ENCODE measurements around the gene CST9L. TPM values are rescaled to one million over a fixed set of nuclear protein-coding genes. Genes with fewer than 3 reads are reported as not detected.

Gene CST9L
- total RNA-seq, 2 experiments from 2014 or later: not detected

DNA sequence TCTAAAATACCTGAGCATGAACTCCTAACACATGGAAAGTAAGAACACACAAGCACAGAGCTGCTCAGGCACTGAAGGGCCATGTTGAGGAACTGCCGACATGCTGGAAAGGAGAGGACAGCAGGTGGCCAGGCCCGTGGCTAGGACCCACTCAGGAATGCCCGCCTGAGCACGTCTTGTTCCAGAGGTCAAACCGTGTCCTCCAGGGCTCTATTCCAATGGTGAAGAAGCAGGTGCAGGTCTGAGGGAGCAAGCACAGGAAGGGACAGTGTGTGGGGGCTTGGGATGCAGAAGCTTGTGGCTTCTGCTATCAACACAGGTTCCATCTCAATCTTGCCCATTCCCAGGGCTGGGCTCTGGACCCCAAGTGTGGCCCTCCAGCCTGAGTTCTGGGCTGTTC is 20.7 kb downstream of the CST9L start:
- H3K27me3 Mint-ChIP-seq: no peaks in the 10 kb centered on the region
- H3K9me3 Mint-ChIP-seq: no peaks in the 10 kb centered on the region
- no peaks in the 10 kb centered on the region for H3K36me3 Mint-ChIP-seq
- H3K4me1 Mint-ChIP-seq: no peaks in the 10 kb centered on the region
- ATAC-seq (ENCODE audit: low read depth) (no peak), DNase-seq (no peak)
- no peak overlapping the region for H3K27ac Mint-ChIP-seq
- POLR2A ChIA-PET: no interaction called here
- H3K4me3 Mint-ChIP-seq: no peak overlapping the region

DNA sequence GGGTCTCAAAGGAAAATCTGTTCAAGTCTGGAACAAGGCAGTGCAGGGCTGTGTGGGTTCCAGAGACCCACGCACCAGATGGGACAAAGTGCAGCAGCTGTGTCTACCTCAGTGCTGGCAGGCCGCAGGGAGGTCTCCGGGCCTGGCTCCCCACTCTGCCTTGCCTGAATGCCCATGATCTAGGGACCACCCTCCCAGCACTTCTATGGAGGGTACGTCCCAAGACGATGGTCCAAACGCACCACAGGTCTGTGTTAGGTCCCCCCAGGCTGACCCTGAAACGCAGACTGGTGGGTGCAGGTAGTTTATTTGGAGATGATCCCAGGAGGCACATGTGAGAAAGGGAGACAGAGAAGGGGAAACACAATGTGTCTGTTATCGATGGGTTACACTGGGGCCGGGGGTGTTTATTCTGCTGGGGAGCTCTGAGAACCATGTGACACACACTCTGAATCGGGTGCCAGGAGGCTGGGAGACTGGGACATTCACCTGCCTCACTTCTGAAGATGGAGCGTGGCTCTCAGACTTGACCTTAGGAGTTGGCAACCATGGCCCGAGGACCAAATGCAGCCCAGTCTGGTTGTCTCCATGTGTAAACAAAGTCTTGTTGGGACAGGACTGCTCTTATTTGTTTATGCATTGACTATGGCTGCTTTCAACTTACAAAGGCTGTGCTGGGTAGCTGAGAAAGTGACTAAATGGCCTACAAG is 21.7 kb downstream of the CST9L start:
- no peak overlapping the region for H3K4me3 Mint-ChIP-seq
- H3K27ac Mint-ChIP-seq: no peak overlapping the region
- no peak for DNase-seq
- no peaks in the 10 kb centered on the region for H3K27me3 Mint-ChIP-seq
- H3K36me3 Mint-ChIP-seq: no peaks in the 10 kb centered on the region
- no peak for ATAC-seq (ENCODE audit: low read depth)
- H3K4me1 Mint-ChIP-seq: no peaks in the 10 kb centered on the region
- H3K9me3 Mint-ChIP-seq: no peaks in the 10 kb centered on the region
- POLR2A ChIA-PET: no interaction called here

DNA sequence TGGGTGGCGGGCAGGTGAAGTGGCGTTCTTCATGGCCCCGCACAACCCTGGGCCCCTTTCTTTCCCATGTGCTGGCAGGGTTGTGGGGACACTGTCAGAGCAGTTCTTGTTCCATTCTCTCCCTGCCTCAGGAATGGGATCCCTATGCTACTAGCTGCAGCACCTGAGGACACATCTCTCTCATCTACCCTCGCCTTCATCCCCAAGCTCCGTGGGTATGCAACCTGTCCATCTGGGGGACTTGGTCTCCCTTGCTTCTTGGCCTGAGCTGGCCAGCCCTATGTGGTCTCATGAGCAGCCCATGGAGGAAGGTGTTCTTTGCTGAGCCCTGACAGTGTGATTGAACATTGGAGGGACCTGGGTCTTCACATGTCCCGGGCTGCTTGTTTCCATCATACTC is 24.2 kb downstream of the CST9L start:
- no peak for DNase-seq
- H3K36me3 Mint-ChIP-seq: no peaks in the 10 kb centered on the region
- ATAC-seq (ENCODE audit: low read depth): no peak
- H3K27me3 Mint-ChIP-seq: peaks cover 5% of the 10 kb centered on the region
- H3K4me1 Mint-ChIP-seq: no peaks in the 10 kb centered on the region
- no peak overlapping the region for H3K4me3 Mint-ChIP-seq
- H3K9me3 Mint-ChIP-seq: no peaks in the 10 kb centered on the region
- no peak overlapping the region for H3K27ac Mint-ChIP-seq
- POLR2A ChIA-PET: no interaction called here

DNA sequence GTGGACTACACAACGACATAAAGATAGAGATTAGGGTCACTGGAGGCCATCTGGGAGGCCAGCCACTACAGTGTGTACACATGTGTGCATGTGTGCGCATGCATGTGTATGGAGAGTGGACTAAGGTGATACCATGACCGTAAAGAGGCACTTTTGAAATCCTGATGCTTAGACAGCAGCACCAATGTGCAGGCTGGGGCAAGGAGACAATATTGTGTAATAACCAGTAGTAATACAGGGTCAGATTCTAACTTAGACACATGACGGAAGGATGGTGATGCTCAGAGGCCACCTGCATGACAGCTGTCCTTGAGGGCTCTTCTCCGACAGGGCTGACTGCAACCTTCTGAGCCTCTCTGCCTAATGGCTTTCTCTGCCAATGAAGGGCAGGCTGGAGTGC is 25.5 kb downstream of the CST9L start:
- POLR2A ChIA-PET: no interaction called here
- H3K4me1 Mint-ChIP-seq: no peaks in the 10 kb centered on the region
- no peak overlapping the region for H3K4me3 Mint-ChIP-seq
- no peak for ATAC-seq (ENCODE audit: low read depth)
- H3K27me3 Mint-ChIP-seq: peaks cover 5% of the 10 kb centered on the region
- no peaks in the 10 kb centered on the region for H3K36me3 Mint-ChIP-seq
- DNase-seq: no peak
- no peak overlapping the region for H3K27ac Mint-ChIP-seq
- H3K9me3 Mint-ChIP-seq: no peaks in the 10 kb centered on the region

GRCh38 chr20:23541776-23542175 is 26.5 kb downstream of the CST9L start:
- no peaks in the 10 kb centered on the region for H3K4me1 Mint-ChIP-seq
- no peaks in the 10 kb centered on the region for H3K36me3 Mint-ChIP-seq
- no peak for DNase-seq
- peaks cover 5% of the 10 kb centered on the region for H3K27me3 Mint-ChIP-seq
- H3K27ac Mint-ChIP-seq: no peak overlapping the region
- H3K9me3 Mint-ChIP-seq: no peaks in the 10 kb centered on the region
- POLR2A ChIA-PET: no interaction called here
- no peak for ATAC-seq (ENCODE audit: low read depth)
- H3K4me3 Mint-ChIP-seq: no peak overlapping the region

DNA sequence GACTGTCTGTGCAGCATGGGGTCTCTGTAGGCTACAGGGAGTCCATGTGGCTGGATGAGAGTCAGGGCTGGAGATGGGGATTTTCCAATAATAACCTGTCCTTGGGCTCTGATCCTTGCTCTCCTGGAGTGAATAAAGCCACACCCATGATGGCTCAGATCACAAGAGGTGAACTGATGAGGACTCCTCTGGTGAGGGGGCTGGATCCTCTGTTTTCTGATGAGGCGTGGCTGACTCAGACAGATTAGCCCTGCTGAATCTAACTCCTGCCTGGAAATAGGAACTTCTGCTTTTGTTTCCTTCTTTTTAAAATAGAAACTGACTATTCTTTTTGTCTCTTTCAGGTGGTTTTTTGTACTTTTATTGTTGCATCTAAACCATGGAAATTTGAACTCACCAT is 27.0 kb downstream of the CST9L start:
- Mint-ChIP-seq H3K36me3 (no peaks in the 10 kb centered on the region), H3K4me1 (no peaks in the 10 kb centered on the region), H3K9me3 (no peaks in the 10 kb centered on the region), H3K4me3 (no peak overlapping the region), H3K27ac (no peak overlapping the region), H3K27me3 (peaks cover 5% of the 10 kb centered on the region)
- DNase-seq (no peak), ATAC-seq (ENCODE audit: low read depth) (no peak)
- POLR2A ChIA-PET: no interaction called here

DNA sequence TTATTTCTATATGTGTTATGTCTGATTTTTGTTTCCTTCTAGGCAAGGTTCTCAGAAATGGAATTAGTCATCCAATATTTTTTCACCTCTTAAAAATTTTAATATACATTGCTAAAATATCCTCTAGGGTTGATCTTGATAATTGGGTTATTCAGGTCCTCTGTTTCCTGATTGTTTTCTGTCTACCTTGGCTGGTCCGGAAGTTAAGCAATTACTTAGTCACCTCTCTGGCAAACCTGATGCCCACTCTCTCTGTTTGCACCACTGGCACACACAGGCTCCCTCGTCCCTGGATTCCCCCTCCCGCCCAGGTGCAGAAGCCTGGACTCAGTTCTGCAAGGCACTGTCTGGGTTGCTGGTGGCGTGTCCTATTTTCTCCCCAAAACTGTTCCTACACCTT is 27.7 kb downstream of the CST9L start:
- Mint-ChIP-seq H3K27me3 (peaks cover 5% of the 10 kb centered on the region), H3K27ac (no peak overlapping the region), H3K36me3 (no peaks in the 10 kb centered on the region), H3K4me1 (no peaks in the 10 kb centered on the region), H3K9me3 (no peaks in the 10 kb centered on the region), H3K4me3 (no peak overlapping the region)
- DNase-seq (no peak), ATAC-seq (ENCODE audit: low read depth) (no peak)
- POLR2A ChIA-PET: no interaction called here

GRCh38 chr20:23537030-23537429 is 31.3 kb downstream of the CST9L start:
- no peak overlapping the region for H3K27ac Mint-ChIP-seq
- POLR2A ChIA-PET: no interaction called here
- ATAC-seq (ENCODE audit: low read depth): no peak
- H3K4me3 Mint-ChIP-seq: no peak overlapping the region
- peaks cover 5% of the 10 kb centered on the region for H3K27me3 Mint-ChIP-seq
- H3K36me3 Mint-ChIP-seq: no peaks in the 10 kb centered on the region
- no peaks in the 10 kb centered on the region for H3K4me1 Mint-ChIP-seq
- no peaks in the 10 kb centered on the region for H3K9me3 Mint-ChIP-seq
- no peak for DNase-seq

DNA sequence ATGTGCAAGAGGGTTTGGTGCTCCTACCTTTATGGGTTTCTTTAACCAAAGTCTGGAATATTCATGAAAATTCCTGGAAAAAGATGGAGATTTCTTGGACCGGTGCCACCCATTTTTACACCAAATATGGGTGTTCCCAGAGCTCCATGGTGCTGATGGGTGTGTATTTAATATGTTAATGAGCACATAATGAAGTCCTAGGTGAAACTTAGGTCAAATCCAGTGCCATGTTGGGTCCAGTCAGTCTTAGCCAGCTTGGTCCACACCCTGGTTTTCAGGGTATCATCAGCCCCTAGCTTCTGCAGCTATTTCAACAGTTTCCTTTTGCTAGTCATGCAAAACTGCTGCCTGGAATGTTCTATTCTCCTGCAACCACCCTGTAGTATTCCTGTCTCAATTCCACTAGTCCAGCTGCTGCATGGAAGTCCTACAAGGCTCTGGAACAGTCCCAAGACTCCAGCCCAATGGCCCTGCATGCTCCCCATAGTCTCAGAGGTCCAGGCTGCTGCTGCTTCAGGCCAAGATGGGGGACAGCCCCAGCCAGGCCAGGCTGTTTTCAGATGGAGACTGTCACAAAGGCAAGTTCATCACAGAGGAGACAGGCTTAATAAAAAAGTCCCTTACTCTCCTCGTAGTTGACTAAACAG is 31.8 kb downstream of the CST9L start:
- H3K27me3 Mint-ChIP-seq: peaks cover 5% of the 10 kb centered on the region
- H3K27ac Mint-ChIP-seq: no peak overlapping the region
- no peaks in the 10 kb centered on the region for H3K9me3 Mint-ChIP-seq
- H3K4me3 Mint-ChIP-seq: no peak overlapping the region
- H3K4me1 Mint-ChIP-seq: no peaks in the 10 kb centered on the region
- POLR2A ChIA-PET: no interaction called here
- DNase-seq (no peak), ATAC-seq (ENCODE audit: low read depth) (no peak)
- H3K36me3 Mint-ChIP-seq: no peaks in the 10 kb centered on the region

DNA sequence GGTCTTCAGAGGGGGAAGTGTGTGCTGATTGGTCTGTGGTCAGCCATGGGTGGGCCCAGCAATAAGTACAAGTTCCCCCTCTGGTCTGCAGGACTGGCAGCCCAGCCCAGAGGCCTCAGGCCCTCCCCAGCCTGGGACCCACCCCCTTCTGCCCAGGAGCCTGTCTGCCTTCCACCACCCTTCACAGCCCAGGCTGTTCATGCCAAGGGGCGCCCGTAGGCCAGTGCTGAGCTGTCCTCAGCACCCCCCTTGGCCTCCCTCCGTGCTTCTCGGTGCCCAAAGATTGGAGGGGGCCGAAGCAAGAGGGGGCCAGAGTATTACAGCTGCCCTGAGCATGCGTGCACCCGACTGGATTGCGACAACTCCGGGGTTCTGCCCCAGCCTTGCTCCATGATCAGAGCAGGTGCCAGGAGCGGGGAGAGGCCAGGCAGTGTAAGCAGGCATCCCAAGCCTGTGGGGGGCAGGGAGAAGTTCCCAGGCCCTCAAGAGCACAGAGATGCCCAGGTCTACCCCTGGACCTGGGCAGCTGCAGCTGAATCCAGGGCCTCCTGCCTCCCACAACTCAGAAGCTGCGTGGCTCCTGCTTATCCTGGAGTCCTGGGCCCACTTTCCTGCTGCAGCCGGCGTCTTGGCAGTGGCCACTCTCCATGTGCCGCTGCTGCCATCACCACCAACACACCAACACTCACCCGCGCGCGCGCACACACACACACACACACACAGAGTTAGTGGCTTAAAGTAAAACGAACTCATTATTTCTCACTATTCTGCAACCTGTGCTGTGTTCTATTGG is 33.3 kb downstream of the CST9L start:
- Mint-ChIP-seq H3K27me3 (peaks cover 3% of the 10 kb centered on the region), H3K4me3 (no peak overlapping the region), H3K36me3 (no peaks in the 10 kb centered on the region), H3K4me1 (no peaks in the 10 kb centered on the region), H3K27ac (no peak overlapping the region), H3K9me3 (no peaks in the 10 kb centered on the region)
- ATAC-seq (ENCODE audit: low read depth) (no peak), DNase-seq (no peak)
- POLR2A ChIA-PET: no interaction called here

DNA sequence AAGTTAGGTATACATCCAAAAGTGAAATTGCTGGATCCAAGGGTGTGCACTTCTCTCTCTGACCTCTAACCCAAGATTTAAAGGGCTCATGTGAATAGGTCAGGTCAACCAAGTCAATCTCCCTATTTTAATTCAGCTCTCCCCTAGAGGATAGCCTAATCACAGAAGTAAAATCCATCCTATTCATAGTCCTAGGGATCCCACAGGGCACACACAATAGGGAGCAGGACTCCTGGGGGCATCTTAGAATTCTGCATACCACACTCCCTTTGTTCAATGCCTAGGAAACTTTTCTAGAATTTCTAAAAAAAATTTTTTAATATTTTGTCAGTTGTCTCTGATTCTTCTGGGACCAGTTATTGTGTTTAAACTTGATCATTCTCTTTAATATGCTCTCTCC is 35.1 kb downstream of the CST9L start:
- H3K4me1 Mint-ChIP-seq: no peaks in the 10 kb centered on the region
- no peak overlapping the region for H3K4me3 Mint-ChIP-seq
- no peaks in the 10 kb centered on the region for H3K36me3 Mint-ChIP-seq
- DNase-seq (no peak), ATAC-seq (ENCODE audit: low read depth) (no peak)
- H3K27me3 Mint-ChIP-seq: no peaks in the 10 kb centered on the region
- POLR2A ChIA-PET: no interaction called here
- H3K27ac Mint-ChIP-seq: no peak overlapping the region
- H3K9me3 Mint-ChIP-seq: peaks cover 5% of the 10 kb centered on the region

GRCh38 chr20:23532533-23532932 is 35.8 kb downstream of the CST9L start:
- Mint-ChIP-seq H3K4me1 (no peaks in the 10 kb centered on the region), H3K9me3 (peaks cover 5% of the 10 kb centered on the region), H3K36me3 (no peaks in the 10 kb centered on the region), H3K27me3 (no peaks in the 10 kb centered on the region), H3K4me3 (no peak overlapping the region), H3K27ac (no peak overlapping the region)
- ATAC-seq (ENCODE audit: low read depth): no peak
- DNase-seq: no peak
- POLR2A ChIA-PET: no interaction called here

DNA sequence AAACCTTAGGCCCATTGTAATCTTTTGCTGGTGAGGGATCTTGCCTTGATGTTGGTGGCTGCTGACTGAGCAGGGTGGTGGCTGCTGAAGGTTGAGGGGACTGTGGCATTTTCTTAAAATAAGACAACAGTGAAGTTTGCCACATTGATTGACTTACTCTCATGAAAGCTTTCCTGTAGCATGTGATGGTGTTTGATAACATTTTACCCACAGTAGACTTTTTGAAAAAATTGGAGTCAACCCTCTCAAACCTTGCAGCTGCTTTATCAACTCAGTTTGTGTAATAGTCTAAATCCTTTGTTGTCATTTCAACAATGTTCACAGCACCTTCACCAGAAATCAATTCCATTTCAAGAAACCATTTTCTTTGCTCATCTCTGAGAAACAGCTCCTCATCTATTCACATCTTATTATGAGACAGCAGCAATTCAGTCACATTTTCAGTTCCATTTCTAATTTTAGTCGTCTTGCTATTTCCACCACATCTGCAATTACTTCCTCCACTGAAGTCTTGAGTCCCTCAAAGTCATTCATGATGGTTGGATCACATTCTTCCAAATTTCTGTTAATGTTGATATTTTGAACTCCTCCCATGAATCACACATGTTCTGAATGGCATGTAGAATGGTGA is 37.2 kb downstream of the CST9L start:
- peaks cover 8% of the 10 kb centered on the region for H3K9me3 Mint-ChIP-seq
- H3K4me3 Mint-ChIP-seq: no peak overlapping the region
- DNase-seq (no peak), ATAC-seq (ENCODE audit: low read depth) (no peak)
- POLR2A ChIA-PET: no interaction called here
- H3K36me3 Mint-ChIP-seq: no peaks in the 10 kb centered on the region
- no peak overlapping the region for H3K27ac Mint-ChIP-seq
- no peaks in the 10 kb centered on the region for H3K4me1 Mint-ChIP-seq
- no peaks in the 10 kb centered on the region for H3K27me3 Mint-ChIP-seq
